ENCODE measurements around the gene ABCC1.

Gene ABCC1

DNA sequence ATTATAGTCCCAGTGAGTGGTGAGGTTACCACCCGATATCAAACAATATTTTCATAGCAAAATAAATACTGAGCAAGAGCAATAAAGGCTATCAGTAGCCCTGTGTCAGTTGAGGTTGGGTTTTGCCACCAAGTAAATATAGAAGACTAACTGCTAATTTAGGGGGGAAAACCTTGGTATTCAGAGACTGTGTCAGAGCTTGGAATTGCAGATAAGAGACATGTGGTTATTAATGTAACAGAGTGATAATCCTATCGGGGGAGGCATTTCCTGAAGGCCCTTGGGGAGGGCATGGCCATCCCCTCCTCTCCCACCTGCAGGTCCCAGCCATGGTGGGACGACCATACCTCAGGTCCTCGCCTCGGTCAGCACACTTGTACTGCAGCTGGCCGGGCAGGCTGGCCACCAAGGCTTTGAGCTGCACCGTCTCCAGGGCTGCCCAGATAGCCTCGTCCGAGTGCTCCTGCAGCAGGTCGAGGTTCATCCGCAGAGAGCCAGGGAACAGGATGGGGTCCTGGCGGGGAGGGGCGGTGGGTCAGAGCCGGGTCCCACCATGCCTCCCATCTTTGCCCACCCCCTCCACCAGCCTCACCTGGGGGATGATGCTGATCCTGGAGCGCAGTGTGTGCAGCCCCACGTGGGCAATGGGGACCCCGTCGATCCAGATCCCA, 205.0 kb downstream of the ABCC1 start:
- CTCF ChIA-PET = interaction anchor here (0.6 kb wide), 1 partner anchor 399 kb away, joined by 3 read pairs; no protein-coding TSS in a partner anchor
- DNase-seq (ENCODE audit: low spot score) = no peak
- POLR2A ChIA-PET (ENCODE audit: low non-redundant PET) = no interaction called here

DNA sequence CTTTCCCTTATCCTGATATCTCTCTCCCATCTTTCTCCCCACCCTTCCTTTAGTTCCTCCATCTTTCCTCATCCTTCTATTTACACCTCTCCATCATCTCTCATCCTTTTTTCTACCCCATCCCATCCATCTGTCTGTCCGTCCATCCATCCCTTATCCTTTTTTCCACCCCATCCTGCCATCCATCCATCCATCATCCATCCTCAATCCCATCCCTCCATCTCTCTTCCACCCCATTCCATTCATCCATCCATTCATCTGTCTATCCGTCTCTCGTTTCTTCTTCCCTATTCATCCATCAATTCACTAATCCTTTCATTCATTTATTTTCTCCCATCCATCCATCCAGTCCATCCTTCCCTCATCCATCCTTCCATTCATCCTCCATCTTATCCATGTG, 205.8 kb downstream of the ABCC1 start:
- ChIA-PET CTCF (no interaction called here), POLR2A (ENCODE audit: low non-redundant PET) (no interaction called here)
- no peak for DNase-seq (ENCODE audit: low spot score)
- TF ChIP-seq, protein P1, sequence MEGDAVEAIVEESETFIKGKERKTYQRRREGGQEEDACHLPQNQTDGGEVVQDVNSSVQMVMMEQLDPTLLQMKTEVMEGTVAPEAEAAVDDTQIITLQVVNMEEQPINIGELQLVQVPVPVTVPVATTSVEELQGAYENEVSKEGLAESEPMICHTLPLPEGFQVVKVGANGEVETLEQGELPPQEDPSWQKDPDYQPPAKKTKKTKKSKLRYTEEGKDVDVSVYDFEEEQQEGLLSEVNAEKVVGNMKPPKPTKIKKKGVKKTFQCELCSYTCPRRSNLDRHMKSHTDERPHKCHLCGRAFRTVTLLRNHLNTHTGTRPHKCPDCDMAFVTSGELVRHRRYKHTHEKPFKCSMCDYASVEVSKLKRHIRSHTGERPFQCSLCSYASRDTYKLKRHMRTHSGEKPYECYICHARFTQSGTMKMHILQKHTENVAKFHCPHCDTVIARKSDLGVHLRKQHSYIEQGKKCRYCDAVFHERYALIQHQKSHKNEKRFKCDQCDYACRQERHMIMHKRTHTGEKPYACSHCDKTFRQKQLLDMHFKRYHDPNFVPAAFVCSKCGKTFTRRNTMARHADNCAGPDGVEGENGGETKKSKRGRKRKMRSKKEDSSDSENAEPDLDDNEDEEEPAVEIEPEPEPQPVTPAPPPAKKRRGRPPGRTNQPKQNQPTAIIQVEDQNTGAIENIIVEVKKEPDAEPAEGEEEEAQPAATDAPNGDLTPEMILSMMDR (conservative IDR thresholded peaks at IDR 0.05; ENCODE audit: low read depth) = no peak
- no peak overlapping the region for H3K27ac ChIP-seq

More for the DNA sequence above, 205.0 kb downstream of the ABCC1 start:
- no peak overlapping the region for H3K27ac ChIP-seq
- TF ChIP-seq, protein P1 (conservative IDR thresholded peaks at IDR 0.05; ENCODE audit: low read depth) = no peak

DNA sequence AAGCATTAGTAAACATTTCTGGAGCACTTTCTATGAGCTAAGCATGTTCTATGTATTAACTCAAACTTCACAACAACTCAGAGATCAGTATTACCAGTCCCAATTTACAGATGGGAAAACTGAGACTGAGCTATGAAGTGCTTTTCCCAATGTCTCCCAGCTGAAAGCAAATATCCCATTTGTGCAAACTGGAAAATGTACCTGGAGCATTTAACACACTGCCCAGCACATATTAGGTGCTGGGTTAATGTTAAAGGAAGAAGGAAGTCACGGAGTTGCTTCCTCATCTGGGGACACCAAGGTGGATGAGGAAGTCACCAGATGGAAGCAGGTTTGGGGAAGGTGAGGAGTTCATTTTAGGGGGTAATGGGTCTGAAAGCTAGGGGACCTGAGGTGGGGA, 207.8 kb downstream of the ABCC1 start:
- ChIA-PET CTCF (interaction anchor here (0.6 kb wide), 1 partner anchor 282 kb away, joined by 3 read pairs; no protein-coding TSS in a partner anchor), POLR2A (ENCODE audit: low non-redundant PET) (no interaction called here)
- H3K27ac ChIP-seq = no peak overlapping the region
- TF ChIP-seq, protein P1 (conservative IDR thresholded peaks at IDR 0.05; ENCODE audit: low read depth) = no peak
- no peak for DNase-seq (ENCODE audit: low spot score)

DNA sequence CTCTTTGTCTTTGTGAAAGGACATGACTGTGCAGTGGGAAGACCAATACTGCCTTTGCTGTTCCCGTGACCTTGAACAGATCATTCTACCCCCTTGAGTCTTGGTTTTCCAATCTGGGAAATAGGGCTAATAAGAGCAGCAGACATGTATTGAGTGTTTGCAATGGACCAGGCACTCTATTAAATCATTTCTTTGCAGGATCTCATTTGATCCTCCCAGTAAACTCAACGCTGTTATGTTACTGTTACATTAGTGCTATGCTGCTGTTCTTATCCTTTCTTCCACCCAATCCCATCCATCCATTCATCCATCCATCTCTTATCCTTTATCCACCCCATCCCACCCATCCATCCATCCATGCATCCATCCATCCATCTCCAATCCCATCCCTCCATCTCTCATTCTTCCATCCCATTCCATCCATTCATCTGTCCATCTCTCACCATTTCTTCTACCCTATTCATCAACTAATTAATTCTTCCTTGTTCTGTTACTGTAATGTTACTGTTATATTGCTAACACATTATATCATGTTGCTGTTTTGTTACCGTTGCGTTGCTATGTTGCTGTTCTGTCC, 208.8 kb downstream of the ABCC1 start:
- no peak overlapping the region for H3K27ac ChIP-seq
- POLR2A ChIA-PET (ENCODE audit: low non-redundant PET) = no interaction called here
- DNase-seq (ENCODE audit: low spot score) = no peak
- TF ChIP-seq, protein P1 (conservative IDR thresholded peaks at IDR 0.05; ENCODE audit: low read depth) = no peak
- CTCF ChIA-PET = no interaction called here

DNA sequence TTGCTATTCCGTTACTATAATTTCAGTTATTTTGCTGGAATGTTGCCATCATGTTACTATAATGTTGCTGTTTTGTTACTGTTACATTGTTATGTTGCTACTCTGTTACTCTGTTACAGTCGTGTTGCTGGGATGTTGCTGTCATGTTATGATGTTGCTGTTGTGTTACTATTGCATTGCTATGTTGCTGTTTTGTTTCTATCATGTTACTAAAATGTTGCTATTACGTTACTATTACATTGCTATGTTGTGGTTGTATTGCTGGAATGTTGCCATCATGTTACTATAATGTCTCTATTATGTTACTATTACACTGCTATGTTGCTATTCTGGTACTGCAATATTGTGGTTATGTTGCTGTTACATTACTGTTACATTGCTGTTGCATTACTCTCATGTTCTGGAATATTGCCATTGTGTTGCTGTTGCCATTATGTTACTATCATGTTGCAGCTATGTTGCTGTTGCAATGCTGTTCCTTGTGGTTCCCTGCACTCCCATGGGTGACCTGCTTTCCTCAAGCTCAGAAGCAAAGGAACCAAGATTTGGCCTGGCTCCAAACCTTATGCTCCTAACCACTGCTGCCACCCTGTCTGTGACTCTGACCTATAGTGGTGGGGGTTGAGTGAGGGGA, 209.4 kb downstream of the ABCC1 start:
- ChIA-PET POLR2A (ENCODE audit: low non-redundant PET) (no interaction called here), CTCF (no interaction called here)
- no peak overlapping the region for H3K27ac ChIP-seq
- TF ChIP-seq, protein P1 (conservative IDR thresholded peaks at IDR 0.05; ENCODE audit: low read depth) = no peak
- DNase-seq (ENCODE audit: low spot score) = no peak

DNA sequence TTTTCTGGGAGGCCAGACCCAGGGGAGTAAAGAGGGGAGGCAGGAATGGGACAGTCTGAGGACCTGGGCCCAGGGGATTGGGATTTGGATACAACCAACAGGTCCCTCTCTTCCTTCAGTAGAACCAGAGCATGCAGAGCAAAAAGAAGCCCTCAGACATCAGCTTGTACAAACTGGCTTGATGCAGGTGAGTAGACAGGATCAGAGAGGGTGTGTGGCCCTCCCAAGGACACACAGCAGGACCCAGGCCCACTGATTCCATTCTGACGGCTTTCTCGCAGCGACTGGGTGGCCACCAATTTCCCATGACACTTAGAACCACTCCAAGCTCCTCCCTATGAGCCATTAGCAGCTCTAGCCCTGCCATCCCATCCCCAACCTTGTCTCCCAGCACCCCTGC, 210.2 kb downstream of the ABCC1 start:
- CTCF ChIA-PET = no interaction called here
- TF ChIP-seq, protein P1 (conservative IDR thresholded peaks at IDR 0.05; ENCODE audit: low read depth) = no peak
- POLR2A ChIA-PET (ENCODE audit: low non-redundant PET) = no interaction called here
- DNase-seq (ENCODE audit: low spot score) = no peak
- H3K27ac ChIP-seq = no peak overlapping the region
